ENCODE results near the gene LEMD3.

LEMD3 gene

DNA sequence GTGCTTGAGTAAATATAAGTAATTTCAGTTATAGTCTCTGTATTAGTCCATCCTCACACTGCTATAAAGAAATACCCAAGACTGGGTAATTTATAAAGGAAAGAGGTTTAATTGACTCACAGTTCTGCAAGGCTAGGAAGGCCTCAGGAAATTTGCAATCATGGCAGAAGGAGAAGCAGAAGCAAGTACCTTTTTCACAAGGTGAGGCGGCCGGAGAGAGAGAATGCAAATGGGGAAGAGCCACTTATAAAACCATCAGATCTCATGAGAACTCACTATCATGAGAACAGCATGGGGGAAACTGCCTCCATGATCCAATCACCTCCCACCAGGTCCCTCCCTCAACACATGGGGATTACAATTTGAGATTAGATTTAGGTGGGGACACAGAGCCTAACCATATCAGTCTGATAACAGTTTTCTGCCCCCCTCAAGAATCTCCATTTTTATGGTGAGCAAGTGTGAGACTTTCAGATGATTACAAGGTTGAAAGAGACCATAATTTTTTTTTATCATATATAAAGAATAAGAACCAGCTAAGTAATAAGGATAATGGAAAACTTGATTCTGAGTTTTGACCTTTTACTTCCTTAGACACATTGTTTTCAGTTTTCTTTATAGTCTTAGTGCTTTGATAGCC lies 35.6 kb downstream of the LEMD3 start:
- no peak for DNase-seq (ENCODE audit: low read depth in 2 of 2, low spot score in 1 of 2)

DNA sequence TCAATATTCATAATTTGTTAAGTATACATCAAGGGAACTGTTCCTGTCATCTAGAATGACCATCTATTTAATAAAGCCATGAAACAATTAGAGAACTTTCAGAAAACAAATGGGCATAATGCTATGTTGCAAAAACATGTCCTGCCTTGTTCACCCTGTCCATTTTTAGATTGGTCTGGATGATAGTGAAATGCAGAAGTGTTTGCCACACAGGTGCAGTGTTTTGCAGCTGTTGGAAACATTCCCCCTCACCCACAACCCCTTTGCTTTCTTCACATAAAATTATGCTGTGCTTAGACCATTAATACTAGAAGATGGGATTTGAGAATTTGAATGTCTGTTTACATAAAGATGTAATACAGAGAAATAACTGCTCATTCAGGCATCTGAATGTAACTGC lies 36.5 kb downstream of the LEMD3 start:
- DNase-seq (ENCODE audit: low read depth in 2 of 2, low spot score in 1 of 2) = no peak

DNA sequence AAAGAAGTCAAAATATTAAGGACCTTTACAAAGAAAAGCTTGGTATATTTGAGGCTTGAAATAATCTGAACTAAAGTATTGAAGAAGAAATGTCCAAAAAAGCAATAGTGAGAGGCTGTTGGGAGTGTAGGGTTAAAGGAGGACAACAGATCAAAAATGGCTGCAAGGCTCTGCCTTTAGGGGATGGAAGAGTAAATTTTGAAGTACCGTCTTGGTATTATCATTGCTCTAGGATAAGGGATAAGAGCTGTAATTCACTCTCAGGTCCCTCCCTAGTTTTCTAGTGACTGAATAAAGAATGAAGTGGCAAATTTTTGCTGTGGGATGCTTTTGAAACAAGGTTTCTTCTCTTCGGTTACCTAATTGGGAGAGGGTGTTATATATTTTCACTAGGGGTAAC lies 38.7 kb downstream of the LEMD3 start:
- DNase-seq (ENCODE audit: low read depth in 2 of 2, low spot score in 1 of 2) = no peak

DNA sequence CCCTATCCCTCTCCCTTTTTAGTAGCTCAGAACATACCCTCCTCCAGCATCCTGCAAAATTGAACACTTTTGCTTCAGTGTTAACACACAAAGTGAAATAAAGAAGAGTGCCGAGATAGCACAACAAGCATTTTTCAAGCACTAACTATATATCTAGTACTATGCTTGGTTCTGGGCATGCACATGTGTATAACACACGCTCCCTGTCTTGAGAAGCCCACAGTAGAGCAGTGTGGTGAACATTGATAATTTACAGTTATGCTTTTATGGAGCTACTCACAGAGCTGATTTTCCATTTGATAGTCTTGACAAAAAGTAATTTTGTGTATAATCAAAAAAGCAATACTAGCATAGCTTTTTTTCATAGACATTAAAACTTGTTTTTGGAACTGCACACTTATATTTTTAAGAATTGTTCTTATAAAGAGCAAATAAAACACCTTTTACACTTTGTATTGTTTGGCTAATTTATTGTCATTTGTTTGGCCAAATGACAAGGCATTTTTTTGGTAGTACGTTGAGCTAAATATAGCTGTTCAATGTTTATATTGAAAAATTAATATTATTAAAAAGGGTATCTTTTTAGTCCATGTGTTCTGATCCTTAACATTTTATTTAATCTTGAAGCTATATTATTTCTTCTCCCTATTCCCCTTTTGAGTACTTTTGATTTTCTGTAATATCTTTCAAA lies 39.7 kb downstream of the LEMD3 start:
- DNase-seq (ENCODE audit: low read depth in 2 of 2, low spot score in 1 of 2) = no peak

DNA sequence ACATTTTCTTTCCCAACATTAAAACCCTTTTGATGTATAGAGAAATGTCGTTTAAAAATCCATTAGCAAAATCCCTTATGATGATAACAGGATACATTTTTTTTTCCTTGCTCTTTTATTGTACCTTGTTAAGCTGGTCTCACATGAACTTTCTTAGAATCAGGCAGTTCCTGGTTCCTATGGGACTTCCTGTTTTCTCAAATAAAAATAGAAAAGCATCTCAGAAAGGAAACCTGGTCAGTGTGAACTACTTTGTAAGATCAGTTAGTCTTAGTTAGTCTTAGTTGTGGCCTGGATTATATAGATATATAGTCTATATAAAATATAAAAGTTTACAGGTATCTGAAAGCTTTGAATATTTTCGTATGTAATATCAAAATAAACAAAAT lies 40.3 kb downstream of the LEMD3 start:
- DNase-seq (ENCODE audit: low read depth in 2 of 2, low spot score in 1 of 2) = no peak

DNA sequence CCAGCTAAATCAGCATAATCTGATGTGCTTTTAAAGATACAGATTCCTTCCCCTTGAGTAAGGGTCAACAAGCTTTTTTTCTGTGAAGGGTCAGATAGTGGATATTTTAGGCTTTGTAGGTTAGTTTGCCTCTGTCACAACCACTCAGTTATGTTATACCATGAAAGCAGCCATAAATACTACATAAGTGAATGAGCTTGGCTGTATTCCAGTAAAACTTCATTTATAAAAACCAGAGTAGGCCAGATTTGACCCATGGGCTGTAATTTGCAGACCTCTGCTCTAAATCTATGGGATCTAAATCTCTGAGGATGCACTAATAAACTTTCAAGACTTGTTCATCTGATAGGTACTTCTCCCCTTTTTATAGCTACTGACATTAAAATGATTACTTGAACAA lies 47.7 kb downstream of the LEMD3 start:
- no peak for DNase-seq (ENCODE audit: low read depth in 2 of 2, low spot score in 1 of 2)

DNA sequence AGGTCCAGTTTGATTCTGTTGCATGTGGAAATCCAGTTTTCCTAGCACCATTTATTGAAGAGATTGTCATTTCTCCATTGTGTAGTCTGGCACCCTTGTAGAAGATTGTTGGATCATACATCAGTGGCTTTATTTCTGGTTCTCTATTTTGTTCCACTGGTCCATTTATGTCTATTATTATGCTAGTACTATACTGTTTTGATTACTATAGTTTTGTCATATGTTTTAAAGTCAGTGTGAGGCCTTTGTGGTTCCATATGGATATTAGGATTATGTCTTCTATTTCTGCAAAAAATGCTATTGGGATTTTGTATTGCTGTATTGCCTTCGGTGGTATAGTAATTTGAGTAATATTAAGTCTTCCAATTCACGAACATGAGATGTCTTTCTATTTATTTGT lies 51.4 kb downstream of the LEMD3 start:
- no peak for DNase-seq (ENCODE audit: low read depth in 2 of 2, low spot score in 1 of 2)

DNA sequence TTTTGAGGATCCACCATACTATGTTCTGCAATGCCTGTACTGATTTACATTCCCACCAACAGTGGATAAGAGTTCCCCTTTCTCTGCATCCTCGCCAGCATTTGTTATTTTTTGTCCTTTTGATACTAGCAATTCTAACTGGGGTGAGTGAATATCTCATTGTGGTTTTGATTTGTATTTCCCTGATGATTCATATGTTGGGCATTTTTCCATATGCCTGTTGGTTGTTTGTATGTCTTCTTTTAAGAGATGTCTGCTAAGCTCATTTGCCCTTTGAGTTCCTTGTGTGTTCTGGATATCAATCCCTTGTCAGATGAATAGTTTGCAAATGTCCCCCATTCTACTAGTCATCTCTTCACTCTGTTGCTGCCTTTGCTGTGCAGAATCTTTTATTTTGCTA lies 60.1 kb downstream of the LEMD3 start:
- DNase-seq (ENCODE audit: low read depth in 2 of 2, low spot score in 1 of 2) = no peak

DNA sequence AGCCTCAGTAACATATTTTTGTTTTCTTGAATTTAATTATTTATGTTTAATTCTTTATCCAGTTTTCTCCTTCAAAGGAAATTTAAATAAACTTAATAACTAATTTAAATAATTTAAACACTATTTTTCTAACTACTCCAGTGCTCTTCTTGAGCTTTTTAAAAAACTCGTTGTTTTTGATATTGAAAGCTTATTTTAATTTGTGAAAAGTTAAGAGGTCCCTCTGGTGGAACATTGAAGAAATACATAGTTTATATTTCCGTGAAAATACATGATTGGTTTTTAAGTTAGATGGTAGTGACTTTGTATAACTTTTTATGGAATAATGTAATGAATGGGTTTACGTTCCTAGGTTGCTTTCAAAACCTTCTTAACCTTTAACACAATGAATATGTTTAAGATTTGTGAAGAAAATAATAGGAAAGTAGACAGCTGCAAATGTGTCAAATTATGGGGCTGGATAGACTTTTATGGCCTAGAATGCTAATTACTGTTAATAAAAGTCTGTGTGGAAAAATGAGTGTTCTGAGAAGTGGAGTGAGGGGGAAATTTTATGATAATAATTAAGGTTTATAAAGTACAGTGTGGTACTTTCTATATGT lies 63.2 kb downstream of the LEMD3 start:
- no peak for DNase-seq (ENCODE audit: low read depth in 2 of 2, low spot score in 1 of 2)

DNA sequence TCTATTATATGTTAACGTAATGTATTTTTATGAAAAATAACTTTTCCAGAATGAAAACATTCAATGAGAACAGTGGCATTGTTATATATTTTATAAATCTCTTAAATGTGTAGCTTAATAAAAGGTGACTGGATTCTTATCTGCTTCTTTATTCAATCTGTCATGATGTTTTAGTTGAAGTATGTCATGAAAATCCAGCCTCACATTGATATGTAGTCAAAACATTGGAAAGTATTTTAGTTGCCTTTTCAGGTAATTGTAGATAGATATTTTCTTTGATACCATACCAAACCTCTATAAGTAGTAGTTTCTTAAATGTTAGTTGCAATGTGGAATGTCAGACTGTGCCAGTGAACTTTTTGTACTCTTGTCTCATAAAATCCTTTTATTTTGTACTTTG lies 67.8 kb downstream of the LEMD3 start:
- DNase-seq (ENCODE audit: low read depth in 2 of 2, low spot score in 1 of 2) = no peak

DNA sequence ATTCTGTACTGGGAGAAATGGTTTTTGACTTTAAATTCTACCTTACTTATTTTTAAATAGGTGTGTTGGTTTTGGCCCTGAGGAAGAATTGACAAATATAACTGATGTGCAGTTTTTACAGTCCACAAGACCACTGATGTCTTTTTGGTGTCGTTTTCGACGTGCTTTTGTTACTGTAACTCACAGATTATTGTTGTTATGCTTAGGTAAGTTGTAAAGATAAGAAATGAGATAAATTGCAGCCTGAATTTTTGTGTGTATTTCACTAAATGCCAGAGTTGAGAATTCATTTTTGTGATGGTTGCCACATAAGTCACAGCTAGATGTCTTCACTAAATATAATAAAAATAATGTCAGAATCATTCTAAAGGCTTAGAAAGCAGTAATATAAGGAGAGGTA lies 69.2 kb downstream of the LEMD3 start:
- DNase-seq (ENCODE audit: low read depth in 2 of 2, low spot score in 1 of 2) = no peak

DNA sequence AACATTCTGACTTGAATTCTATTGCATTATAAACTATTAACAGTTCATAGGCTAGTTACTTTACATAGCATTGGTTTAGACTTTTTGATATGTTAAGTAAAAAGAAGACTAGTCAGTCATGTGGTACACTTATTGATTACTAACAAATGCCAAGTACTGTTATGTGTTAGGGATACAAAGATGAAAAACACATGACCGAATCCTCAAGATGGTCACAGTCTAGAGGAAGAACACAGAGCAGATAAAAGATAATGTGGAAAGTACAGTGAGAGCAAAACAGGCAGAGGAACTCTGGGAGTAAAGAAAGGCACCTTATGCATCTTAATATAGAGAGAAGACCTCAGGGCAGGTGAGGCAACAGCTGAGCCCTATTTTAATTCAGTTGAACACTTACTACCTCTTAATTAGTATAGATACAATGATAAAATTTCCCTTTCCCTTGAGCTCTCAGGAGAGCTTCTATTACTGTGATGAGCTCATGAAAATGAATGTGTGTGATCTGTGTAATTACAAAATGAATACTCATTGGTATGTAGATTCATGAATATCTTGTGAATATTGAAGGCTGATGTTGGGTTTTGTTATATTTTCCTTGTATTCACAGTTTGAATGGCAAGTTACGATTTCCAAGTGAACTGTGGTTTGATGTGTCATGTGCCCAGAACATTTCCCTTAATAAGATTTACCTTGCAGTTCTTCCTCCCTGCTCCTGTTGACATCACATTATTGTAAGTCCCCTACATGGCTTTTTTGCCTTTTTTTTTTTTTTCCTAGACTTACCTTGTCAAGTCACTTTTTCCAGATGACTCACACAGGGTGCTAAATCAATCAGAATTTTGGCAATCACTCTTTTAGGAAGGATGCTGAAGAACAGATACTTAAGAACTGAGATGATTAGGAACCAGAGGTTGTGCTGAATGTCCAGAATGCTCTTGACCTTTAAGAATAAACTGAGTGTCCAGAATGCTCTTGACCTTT lies 79.6 kb downstream of the LEMD3 start:
- DNase-seq (ENCODE audit: low read depth in 2 of 2, low spot score in 1 of 2) = no peak

DNA sequence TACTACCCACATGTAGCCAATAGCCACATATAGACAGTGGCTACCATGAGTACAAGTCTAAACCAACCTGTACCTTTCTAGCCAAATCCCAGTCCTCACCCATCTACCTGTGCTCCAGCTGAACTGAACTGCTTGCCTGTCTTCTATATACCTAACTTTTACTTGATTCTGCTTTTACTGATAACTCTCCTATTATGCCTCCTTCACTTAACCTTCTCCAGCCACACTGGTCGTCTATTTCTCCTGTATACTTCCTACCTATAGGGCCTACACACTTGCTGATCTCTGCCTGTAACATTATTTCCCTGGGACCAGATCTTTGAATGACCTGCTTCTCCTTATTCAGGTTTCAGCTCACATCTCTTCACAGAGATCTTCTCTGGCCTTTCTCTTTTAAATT lies 83.1 kb downstream of the LEMD3 start:
- DNase-seq (ENCODE audit: low read depth in 2 of 2, low spot score in 1 of 2) = no peak

DNA sequence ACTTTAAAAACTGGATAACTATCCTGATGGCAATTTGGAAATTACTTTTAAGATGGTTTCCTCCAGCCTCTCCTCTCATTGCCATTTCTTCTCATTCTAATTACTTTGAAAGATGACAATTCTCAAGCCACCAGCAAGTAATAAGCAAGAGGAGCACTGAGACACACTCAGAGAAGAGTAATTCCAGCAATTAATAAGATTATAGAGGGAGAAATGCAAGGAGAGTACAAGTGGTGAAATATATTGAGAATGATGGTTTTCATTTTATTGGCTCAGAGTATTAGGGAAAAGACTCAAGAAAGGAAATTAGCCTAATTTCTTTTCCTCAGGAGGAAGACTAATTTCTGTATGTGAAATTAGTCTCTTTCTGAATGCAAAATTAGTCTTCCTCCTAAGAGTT lies 88.6 kb downstream of the LEMD3 start:
- DNase-seq (ENCODE audit: low read depth in 2 of 2, low spot score in 1 of 2) = no peak

DNA sequence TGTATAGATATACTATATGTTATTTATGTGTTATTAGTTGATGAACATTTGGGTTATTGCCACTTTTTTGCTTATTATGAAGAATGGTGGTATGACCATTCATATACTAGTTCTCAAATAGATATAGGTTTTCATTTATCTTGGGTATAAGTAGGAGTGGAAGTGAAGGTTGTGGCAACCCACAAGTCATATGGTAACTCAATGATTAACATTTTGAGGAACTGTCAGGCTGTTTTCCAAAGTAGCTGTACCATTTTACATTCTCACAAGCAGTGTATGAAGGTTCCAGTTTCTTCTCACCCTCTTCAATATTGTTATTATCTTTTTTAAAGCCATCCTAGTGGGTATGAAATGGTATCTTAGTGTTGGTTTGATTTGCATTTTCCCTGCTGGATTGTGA lies 90.1 kb downstream of the LEMD3 start:
- DNase-seq (ENCODE audit: low read depth in 2 of 2, low spot score in 1 of 2) = no peak

DNA sequence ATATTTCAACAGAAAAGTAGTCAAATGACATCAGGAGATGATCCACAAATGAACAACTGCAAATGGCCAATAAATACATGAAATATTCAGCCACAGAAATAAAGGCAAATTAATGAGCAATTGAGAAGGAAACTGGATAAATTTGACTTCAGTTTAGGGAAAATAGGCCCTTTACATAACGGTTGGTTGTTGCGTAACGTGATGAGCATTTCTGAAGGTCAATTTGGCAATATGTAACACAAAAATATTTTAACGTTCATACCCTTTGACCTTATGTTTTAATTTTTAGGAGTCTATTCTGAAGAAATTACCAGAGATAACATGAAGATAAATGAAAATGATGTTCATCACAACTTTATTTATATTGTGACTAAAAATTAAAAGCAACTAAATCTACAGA lies 94.4 kb downstream of the LEMD3 start:
- no peak for DNase-seq (ENCODE audit: low read depth in 2 of 2, low spot score in 1 of 2)

DNA sequence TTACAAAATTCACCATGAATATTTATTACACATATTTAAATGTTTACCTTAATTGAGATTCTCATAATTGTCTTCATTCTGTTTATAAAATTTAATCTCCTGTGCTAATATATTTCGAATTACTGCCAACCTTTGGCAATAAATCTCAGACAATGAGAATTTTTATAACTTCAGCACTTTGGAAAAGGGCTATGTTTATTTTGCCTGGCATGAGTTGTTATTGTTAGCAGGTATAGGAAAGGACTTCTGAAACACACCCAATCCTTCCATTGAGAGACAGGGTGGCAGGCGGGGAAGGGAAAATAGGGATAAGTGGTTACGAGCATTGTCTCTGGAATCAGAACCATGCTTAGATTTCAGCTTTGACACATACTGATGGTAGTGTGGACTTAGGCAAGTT lies 97.0 kb downstream of the LEMD3 start:
- DNase-seq (ENCODE audit: low read depth in 2 of 2, low spot score in 1 of 2) = no peak

DNA sequence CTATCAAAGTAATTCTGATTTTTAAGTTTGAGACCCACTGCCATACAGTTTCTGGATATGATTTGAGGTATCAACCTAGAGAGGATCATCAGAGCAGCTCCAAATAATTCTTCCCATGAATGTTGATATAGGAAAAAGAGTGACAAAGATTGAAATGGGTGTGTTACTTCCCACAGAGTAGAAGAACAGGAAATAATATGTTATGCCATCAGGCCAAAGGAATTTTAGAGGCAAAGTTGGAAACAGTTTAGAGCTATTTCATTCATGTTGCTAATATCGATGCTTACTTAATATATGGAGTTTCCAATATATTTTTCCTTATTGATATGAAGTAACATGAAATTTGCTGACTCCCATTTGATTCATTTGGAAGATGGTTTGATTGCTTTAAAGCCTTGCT lies 100.2 kb downstream of the LEMD3 start:
- no peak for DNase-seq (ENCODE audit: low read depth in 2 of 2, low spot score in 1 of 2)

DNA sequence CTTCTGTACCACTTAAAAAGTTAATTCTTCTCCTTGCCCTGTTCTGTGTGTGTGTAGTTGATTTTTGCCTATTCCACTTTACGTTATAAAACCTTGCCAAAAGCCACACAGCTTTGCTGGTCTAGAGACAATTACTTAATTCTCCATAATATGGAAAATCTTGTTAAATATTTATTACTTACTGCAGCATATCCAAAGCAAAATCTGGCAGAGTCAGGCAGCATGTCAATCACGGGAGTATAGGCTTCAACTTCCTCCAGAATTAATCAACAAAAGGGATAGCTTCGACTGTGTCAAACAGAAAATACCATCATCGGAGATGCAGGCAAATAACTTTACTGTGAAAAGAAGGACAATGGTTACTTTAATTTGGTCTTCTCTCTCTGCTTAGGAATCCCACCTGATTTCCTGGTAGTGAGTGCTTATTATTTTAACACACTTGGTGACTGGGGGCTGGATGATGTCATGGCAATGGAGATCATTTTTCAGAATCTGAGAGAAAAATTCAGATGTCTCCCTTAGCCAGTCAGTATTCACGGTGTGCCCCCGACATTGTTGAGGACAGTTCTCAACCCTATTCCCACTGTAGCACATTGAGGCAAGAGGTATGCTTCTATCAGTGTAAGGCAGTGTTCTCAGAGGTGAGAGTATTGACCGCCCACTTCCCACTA lies 105.4 kb downstream of the LEMD3 start:
- DNase-seq (ENCODE audit: low read depth in 2 of 2, low spot score in 1 of 2) = no peak

DNA sequence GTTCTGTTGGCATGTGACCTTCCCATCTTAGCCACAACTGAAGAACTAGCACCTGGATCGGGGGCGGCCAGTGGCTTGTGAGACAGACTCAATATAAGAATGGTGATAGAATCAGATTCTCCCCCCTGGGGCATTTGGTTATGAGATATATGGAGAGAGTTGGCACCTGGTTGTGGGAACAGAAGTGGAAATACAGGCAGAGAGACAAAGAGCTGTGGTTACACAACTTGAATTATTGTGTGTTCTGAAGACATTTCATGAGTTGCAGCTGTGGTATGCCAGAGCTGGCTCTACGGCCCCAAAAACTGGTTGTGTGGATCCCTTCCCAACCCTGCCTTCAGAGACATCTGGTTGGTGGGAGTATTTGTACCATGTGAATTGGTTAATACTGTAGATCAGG lies 106.2 kb downstream of the LEMD3 start:
- no peak for DNase-seq (ENCODE audit: low read depth in 2 of 2, low spot score in 1 of 2)

DNA sequence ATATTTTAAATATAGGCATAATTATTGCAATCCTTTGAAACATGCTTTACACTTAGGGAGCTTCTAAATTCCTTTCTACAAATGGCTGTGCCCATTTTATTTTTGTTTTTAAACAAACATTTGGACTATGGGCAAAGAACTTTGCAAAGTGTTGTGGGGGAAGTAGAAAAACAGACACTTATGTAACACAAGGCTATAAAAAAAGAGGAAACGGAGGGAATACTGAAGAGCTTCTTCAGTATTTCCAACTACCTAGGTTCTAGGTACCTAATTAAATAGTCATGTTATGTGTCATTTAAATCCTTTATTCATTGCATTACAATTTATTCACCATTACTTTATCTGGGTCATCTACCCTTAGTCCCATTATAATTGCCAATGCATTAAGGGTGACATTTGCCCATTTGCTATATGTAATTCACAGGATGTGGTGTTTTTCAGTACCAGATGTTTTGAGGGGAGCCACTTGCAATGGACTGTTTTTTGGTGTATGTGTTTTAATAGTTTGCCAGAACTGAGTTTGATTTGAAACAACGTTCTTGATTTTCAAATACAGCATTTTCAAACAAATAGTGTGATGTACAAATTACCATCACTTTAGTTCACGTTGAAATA lies 107.6 kb downstream of the LEMD3 start:
- no peak for DNase-seq (ENCODE audit: low read depth in 2 of 2, low spot score in 1 of 2)

Data from stimulated activated CD8-positive, alpha-beta memory T cell treated with anti-CD3 and anti-CD28 coated beads, Interleukin-4, amount 100 ng/mL, for 1 hour (primary cell).